GM18951 (cell line): Measurements from ENCODE around the gene RPL13A.
A peak's percentile ranks its signal among the peaks of the same experiment; 100 is the strongest.
"Not testable (repeated sequence)": the region's sequence is repeated elsewhere in the genome, so short reads cannot be mapped to it uniquely, and the experiment has no call there.

Experiments
- POLR2A ChIP-seq: IDR thresholded peaks from 4 replicates; pipeline ENCODE4 v1.6.1; 2011; ENCODE audit warnings: mild to moderate bottlenecking; ENCODE audit not compliant: insufficient read length, insufficient read depth; ENCODE audit errors: extremely low read depth
- in situ Hi-C: fragments of 300-500 bp; cut with MboI; formaldehyde crosslinking; loops from one replicate; pipeline ENCODE4 v1.12.0; 2022; ENCODE audit warnings: low sequenced_read_pairs, mixed read lengths, inconsistent platforms; ENCODE audit not compliant: unreplicated experiment

Gene RPL13A

GRCh38 chr19:49447485-49448431 is 39.6 kb upstream of the RPL13A start:
- TF ChIP-seq POLR2A = peak; percentile 15
- in situ Hi-C loops = loop anchor here (10.0 kb wide), 1 partner anchor 53 kb away; no protein-coding TSS in a partner anchor

- in situ Hi-C loops = loop anchor here (10.0 kb wide), 1 partner anchor 54 kb away; no protein-coding TSS in a partner anchor
- no peak for TF ChIP-seq POLR2A
Measured at GRCh38 chr19:49448432-49448786, 39.0 kb upstream of the RPL13A start.

GRCh38 chr19:49450405-49450804 is 37.0 kb upstream of the RPL13A start:
- in situ Hi-C loops = no loop called here
- no peak for TF ChIP-seq POLR2A

- in situ Hi-C loops = no loop called here
- TF ChIP-seq POLR2A = peak; percentile 73
Measured at GRCh38 chr19:49451430-49452181, 35.8 kb upstream of the RPL13A start, which contains the start of gene PIH1D1. Gene PIH1D1, minus strand, starts transcription at chr19:49451814. Its CDS starts 240 bp downstream, at chr19:49451574.

GRCh38 chr19:49453013-49453756 is 34.2 kb upstream of the RPL13A start, which contains the start of gene ALDH16A1:
Gene ALDH16A1, plus strand, starts transcription at chr19:49453225. Its CDS starts 107 bp downstream, at chr19:49453332.
- TF ChIP-seq POLR2A = peak; percentile 92
- in situ Hi-C loops = no loop called here

GRCh38 chr19:49453757-49454240 is 33.6 kb upstream of the RPL13A start:
- in situ Hi-C loops = no loop called here
- TF ChIP-seq POLR2A = no peak

- in situ Hi-C loops = no loop called here
- TF ChIP-seq POLR2A = no peak
Measured at GRCh38 chr19:49455773-49456172, 31.6 kb upstream of the RPL13A start.

GRCh38 chr19:49456326-49456725 is 31.1 kb upstream of the RPL13A start:
- in situ Hi-C loops = no loop called here
- no peak for TF ChIP-seq POLR2A

GRCh38 chr19:49458567-49458903 is 28.9 kb upstream of the RPL13A start:
- in situ Hi-C loops = no loop called here
- TF ChIP-seq POLR2A = no peak

- no peak for TF ChIP-seq POLR2A
- in situ Hi-C loops = no loop called here
Measured at GRCh38 chr19:49459388-49459787, 28.0 kb upstream of the RPL13A start.

- in situ Hi-C loops = not testable (repeated sequence)
Measured at GRCh38 chr19:49461130-49461529, 26.3 kb upstream of the RPL13A start.

- in situ Hi-C loops = no loop called here
- TF ChIP-seq POLR2A = no peak
Measured at GRCh38 chr19:49461656-49462055, 25.8 kb upstream of the RPL13A start.

- no peak for TF ChIP-seq POLR2A
- in situ Hi-C loops = no loop called here
Measured at GRCh38 chr19:49462492-49462891, 24.9 kb upstream of the RPL13A start.
